CD4-positive, alpha-beta T cell treated with Interferon gamma for 1 hour (primary cell): Measurements from ENCODE around the gene RFTN1.

ENCODE experiments used
- DNase-seq: peaks from one replicate; pipeline ENCODE4 v3.0.0-alpha.2; 2020

RFTN1 gene

DNA sequence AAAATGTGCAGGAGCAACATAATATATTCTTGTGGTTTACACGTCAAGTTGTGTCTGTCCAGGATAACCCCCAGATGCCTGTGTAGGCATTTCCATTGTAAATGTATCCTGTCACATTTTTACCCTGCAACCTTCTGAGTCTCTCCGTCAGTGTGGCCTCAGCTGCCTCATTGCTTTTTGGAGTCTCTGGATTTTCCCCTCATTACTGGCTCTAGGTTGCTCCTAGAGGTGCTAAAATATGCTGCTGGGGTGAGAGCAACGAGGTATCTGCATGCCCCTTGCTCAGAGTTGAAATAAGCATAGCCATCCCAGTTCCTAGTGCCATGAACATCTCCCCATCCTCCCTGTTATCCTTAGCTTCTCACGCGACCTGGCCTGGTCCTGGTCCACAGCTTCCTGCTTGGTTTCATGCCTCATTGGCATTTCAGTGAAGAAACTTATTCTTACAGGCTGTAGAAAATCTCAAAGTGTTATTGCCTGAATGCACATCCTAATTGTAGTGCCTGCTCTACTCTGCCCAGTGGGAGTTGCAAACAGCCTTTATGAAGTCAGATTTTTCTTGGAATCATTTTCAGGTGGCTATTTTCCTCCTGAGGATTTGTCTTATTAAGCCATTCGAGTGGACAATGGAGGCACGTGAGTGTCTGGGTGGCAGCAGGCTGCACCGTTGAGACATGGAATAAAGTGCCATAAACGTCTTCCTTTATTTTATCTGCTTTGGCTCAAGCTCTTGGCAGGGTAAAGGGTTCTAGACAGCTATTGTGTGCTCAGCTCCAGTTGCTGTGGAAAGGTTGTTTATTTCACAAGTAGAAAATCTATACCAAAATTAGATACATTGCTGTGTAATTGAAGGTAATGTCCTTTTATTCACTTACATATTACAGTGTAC lies 215.3 kb downstream of the RFTN1 start:
- DNase-seq = no peak

- no peak for DNase-seq
Observed at GRCh38 chr3:16295298-16295890, 218.1 kb downstream of the RFTN1 start.

- DNase-seq = no peak
Observed at GRCh38 chr3:16294844-16295243, 218.7 kb downstream of the RFTN1 start.

DNA sequence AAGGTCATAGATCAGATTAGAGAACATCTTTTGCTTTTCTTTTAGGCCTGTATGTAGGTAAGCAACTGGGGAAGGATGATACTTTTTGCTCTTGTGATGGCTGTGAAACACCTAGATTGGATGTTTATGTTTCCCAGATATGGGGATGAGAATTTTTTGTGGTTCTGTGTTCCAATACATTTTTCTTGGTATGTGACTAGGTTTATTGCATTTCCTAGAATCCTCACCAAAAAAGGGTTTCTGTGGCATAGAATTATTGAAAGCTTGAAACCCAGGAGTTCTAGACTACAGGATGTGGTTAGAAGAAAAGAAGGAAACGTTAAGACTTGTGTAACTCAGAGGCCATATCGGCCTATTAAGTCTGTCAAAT lies 222.7 kb downstream of the RFTN1 start:
- no peak for DNase-seq

DNA sequence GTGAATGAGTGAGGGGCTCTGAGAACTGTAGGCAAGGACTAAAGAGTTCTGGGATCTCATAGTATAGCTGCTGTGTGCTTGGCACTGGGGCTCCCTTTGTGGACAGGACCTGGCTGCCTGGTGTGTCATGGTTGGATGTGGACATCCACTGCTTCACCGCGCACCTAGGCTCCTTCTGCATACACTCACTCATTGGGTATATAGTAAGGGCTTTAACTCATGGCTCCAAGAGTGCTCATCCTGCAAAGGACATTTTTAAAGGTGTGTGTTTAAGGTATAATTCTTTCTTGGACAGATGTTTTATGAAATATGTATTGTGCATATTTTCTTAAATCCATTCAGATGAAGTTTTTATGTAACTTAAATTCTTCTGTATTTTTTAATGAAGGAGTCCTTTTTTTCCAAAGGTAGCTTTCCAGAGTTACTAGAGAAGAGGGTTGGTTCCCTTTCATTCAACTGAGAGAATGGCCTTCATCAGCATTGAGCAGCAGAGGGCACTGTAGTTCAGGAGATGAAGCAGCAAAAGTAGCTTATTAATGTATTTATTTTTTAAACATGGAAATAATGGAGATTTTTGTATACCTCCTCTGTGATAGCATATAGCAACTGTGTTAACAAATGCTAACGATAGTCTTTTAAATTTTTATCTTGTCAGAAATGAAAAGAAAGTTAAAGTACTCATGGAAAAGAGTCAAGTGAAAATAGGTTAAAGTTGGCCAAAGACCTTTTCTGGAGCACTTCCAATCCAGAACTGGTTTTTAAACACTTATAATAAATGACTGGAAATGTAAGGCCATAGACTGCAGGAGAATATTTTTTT lies 223.3 kb downstream of the RFTN1 start:
- DNase-seq = peak; percentile 46

DNA sequence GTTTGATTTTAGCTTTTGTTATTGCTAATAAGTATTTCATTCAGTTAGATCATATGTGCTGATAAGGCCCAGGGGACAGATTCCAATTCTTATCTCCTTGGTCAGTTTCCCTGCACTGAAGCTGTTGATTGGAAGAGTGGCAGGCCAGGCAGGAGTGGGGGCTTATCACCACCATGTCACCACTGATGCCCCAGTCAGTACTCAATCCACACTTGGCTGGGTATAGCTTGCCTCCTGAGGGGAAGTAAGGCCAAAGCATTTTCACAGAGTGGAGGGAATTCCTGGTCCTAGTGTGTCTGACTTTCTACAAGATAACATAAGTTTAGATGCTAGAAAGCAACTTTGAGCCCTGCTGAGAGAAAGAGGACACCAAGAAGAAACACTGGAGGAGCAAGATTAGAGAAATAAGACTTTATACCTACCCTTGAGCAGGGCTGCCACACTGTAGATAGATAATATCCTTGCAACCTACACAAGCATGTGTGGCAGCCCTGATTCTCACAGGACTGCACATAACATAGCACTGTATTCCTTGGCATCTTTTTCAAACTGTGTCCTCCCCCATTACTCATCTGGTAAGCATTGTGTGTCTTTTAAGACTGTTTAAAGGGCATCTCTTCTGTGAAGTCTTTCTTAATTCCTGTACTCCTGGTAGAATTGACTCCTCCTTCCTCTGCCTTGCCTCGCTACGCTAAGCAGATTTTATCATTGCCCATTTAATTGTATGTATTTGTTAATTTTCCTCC lies 224.2 kb downstream of the RFTN1 start:
- DNase-seq = no peak

- DNase-seq = no peak
Observed at GRCh38 chr3:16288664-16289063, 224.8 kb downstream of the RFTN1 start.

DNA sequence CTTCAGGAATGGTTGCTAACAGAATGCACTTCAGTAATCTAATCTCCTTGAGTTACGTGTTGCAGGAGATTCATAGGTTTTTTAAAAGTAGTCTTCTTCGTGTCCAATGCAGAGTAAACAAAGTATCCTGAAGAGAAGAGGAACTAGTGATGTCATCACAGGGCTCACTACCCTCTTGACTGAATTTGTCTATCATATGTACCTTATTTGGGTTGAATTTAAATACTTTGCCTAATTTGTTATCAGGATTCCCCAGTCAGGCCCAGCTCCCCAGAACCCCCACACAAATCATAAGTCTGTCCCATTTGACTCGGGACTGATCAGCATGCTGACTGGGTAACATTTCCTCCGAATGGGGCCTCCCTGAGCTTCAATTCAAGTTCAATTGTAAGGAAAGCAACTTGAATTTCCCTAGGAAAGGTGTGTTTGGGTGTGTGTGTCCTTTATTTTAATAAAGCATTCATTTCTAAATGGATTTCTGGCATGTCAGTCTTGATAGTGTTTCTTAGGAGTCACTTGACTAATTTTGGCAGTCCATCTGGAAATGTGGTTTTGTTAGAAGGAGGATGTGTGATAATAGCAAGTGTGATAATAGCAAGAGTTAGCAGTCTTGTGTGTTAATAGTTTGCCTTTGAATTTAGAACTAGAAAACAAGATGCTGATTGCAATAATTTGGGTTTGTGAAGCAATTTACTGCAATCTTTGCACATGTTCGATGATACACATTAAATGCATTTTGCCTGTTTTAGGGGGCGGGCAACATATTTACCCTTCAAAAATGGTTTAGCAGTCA lies 226.6 kb downstream of the RFTN1 start:
- no peak for DNase-seq

DNA sequence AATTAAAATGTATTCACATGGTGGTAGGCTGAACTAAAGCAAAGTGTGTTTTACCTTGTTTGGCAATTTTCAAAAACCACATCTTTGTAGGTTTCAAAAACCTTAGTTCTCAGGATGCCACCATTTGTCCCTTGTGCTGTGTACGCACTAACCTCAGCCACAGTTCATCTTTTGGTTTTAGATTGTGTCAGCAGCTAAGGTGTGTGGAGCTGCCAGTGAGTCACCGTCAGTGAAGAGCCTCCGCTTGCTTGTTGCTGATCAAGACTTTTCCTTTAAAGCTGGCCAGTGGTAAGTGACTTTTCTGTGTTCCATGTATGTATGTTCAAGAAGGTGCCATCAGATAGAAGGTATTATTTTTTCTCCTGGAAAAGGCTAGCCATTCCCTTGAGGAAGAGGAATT lies 227.3 kb downstream of the RFTN1 start:
- peak; percentile 73 for DNase-seq

DNA sequence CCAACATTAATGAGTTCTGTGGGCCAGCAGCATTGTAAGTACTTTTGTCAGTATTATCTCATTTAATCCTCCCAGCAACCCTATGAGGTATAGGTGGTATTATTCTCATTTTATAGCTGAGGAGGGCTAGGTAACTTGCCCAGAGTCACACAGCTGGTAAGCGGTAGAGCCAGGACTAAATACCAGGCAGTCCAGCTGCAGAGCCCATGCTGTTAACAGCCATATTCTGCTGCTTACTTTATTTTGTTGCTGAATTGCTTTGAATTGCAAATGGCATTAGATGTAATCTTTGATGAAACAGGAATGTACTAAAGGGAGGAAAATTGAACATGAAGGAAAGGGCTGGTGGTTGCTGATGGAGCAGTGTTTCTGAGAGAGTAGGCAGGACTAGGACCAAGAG lies 228.9 kb downstream of the RFTN1 start:
- no peak for DNase-seq

GRCh38 chr3:16280671-16281070 lies 232.8 kb downstream of the RFTN1 start:
- DNase-seq = no peak

GRCh38 chr3:16279010-16279801 lies 234.3 kb downstream of the RFTN1 start:
- no peak for DNase-seq

DNA sequence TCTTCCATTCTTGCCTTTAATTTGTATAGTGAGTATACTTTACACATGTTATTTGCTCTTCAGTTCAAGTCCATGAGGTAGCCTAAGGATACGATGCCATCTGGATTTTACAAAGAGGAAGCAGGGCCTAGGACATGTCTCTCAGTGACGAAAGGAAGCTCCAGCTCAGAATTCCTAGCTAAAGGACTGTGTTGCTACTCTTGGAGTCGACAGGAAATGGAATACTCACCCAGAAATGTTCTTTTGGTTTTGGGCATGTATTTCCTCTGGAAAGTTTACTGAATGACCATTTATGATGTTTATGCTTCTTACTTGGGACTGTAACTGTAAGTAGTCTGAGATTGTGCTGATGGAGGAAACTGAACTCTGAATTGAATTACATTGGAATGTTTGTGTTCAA lies 236.0 kb downstream of the RFTN1 start:
- no peak for DNase-seq

GRCh38 chr3:16273867-16274266 lies 239.6 kb downstream of the RFTN1 start:
- no peak for DNase-seq

DNA sequence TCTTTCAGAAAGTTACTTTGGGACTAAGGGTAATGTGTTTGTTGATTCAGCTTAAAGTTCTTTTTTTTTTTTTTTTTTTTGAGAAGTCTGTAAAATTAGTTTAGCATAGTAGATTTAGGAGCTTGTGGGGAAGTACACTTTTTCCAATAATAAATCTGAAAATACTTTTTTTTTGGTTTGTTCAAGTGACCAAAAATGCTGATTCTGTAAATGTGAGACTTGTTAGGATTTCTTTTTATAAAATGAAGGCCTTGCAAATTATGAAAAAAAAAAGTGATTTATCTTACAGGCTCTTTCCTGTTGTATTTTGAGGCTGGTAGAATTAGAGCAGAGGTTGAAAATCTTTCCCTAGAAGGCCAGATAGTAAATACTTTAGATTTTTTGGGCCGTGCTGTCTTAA lies 240.9 kb downstream of the RFTN1 start:
- no peak for DNase-seq

DNA sequence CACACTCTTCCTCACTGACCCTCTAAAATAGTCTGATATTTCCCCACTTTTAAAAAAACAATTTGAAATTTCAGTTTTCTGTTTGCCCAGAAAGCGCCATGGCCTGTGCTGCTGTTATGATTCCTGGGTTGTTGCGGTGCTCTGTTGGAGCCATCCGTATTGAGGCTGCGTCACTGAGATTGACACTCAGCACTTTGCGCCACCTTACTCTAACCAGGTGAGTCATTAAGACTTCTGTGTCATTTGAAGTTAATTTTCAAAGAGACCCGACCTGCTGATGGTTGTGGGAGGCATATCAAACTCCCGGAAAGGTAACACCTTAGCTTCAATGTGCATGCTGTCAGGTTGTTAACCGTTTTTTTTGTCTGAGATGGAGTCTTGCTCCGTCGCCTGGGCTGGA lies 242.6 kb downstream of the RFTN1 start:
- no peak for DNase-seq

- no peak for DNase-seq
Observed at GRCh38 chr3:16266714-16267113, 246.8 kb downstream of the RFTN1 start.
